Dedifferentiated amniotic fluid mesenchymal stem cell (primary cell): Measurements from ENCODE around the gene DPH6.
"Not testable (repeated sequence)": the region's sequence is repeated elsewhere in the genome, so short reads cannot be mapped to it uniquely, and the experiment has no call there.

Source experiments
- DNase-seq: peaks from one replicate; pipeline ENCODE4 v3.0.0-alpha.2; 2016; ENCODE audit errors: extremely low spot score

DPH6 gene, protein sequence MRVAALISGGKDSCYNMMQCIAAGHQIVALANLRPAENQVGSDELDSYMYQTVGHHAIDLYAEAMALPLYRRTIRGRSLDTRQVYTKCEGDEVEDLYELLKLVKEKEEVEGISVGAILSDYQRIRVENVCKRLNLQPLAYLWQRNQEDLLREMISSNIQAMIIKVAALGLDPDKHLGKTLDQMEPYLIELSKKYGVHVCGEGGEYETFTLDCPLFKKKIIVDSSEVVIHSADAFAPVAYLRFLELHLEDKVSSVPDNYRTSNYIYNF

DNA sequence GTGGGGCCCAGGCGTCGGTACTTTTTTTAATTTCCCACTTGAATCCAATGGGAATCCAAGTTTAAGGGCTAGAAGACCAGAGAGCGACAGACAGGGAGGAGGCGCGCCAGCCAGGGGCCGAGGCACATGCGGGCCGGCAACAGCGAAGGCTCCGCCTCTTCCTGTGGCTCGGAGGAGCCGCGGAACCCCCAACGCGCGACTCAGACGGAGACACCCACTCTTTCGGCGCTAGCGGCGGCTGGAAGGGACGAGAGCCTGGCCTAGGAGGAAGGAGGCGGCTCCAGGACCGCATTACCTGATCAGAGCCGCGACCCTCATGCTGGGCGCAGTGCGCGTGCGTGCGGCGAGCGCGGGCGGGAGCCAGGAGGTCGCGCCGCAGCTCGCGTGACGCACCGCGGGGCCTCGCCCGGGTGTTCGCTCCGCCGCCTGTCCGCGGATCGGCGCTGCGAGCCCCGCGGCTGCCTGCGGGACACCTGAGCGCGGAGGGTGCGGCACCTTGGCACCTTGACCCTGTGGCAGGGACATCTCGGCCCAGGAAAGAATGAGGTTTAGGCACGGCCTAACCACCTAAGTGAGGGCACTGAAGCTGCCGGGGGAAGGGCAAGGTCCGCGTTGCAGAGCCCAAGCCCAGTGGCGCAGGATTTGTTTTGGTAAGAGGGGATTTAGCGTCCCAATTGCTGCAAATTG, at the start of gene DPH6:
Gene DPH6 (minus strand): TSS at position 342 of the 687 bp plus-strand sequence. CDS start 24 bp downstream, at position 318.
- DNase-seq: peak; percentile 60

DNA sequence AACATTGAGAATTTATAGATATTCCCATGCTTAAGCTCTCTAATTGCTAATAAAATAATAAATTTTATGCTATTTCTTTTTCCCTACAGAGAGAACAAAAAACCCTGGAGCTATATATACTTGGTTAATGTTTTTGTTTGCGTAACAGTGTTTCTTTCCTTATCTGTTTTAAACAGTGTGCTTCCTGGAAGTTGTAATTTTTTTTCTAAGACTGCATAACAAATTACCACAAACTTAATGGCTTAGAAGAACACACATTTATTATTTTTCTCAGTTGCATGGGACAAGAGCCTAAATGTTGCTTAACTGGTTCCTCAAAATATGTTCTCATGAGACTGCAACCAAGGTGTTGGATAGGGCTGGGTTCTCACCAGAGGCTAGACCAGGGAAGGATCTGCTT, 49.7 kb upstream of the DPH6 start:
- DNase-seq: no peak

DNA sequence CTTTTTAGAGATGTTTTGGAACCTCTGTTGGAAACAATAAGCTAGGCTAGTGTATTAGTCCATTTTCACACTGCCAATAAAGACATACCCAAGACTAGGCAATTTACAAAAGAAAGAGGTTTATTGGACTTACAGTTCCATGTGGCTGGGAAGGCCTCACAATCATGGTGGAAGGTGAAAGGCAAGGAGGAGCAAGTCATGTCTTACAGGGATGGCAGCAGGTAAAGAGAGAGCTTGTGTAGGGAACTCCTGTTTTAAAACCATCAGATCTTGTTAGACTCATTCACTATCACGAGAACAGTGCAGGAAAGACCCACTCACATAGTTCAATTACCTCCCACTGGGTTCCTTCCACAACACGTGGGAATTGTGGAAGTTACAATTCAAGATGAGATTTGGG, 46.0 kb upstream of the DPH6 start:
- DNase-seq: not testable (repeated sequence)

DNA sequence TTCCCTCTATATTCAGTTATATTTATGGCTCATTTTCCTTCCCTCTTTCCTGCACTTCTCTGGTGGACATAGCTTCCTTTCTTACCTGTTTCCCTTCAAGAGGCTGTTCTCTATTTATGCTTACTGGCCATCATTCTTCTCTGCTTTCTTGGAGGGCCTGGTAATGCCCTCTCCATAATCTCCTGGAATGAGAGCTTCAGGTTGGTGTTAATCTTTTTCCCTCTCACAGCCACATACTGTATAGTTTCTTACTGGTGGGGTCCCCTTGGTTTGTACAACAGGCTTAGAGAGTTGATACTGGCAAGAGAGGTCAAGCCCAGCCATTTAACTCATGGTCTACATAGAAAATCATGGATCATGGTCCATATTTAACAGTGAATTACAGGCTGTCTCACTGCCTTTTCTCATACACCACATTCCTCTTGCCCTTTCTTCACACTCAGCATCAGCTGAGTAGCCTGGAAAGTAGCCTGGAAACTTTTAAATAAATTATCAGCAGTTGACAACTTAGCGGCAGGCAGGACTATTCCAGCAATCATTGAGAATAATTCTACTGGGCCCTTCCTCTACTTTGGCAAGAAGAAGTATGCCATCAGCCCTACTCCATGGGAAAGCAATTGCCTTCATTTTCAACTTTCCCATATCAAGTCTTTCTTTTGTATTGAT, 38.0 kb upstream of the DPH6 start:
- DNase-seq: no peak

DNA sequence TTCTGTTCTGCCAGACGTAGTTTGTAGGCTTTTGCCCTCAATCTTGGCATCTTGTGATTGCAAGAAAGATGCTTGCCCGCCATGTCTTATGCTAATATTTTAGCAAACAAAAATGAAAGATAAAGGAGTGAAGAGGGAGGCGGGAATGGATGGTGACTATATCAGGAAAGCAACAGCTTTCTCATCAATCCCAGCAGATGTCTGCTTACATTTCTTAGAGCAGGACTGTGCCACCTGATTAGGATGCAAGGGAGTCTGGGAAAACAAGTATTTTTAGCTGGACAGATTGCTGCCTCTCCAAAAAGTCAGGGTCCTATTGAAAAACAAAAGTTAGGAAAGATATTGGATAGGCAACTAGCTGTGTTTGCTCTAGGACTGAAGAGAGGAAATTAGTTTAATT, 34.6 kb upstream of the DPH6 start:
- DNase-seq: no peak

DNA sequence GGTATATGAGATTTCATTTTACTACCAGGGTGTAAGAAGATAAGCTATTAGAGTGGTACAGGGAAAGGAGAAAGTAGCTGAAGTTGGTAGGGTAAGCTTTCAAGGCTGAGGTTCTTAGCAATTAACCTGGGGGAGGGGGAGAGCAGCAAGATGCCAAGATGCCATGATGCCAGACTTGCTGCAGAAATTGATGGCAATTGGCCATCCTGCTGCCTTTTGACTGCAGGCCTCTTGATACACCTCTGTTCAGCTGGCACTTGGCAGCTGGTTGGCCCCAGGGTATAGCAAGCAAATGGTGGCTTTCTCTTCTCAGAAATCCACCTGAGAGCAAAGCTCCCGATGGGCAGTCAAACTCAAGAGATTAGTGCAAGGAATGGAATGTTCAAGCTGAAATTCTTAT, 21.4 kb upstream of the DPH6 start:
- DNase-seq: no peak

DNA sequence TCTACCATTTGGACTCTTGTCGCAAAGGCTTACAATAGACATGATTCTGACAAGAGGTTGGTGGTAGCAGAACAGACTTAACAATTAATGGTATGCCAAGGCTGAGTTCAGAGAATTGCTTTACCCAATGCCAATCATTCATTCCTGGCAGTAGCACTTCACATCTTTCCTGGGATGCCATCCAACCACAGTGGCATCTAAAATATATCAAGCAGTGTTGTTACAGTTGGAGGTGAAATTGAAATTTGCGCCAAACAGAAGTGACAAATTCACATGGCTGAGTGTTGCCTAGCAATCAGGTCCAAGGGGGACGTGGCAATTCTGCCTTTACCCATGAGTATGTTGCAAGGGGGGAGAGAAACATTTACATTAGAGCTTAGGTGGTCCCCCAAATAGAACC, 21.0 kb upstream of the DPH6 start:
- no peak for DNase-seq

DNA sequence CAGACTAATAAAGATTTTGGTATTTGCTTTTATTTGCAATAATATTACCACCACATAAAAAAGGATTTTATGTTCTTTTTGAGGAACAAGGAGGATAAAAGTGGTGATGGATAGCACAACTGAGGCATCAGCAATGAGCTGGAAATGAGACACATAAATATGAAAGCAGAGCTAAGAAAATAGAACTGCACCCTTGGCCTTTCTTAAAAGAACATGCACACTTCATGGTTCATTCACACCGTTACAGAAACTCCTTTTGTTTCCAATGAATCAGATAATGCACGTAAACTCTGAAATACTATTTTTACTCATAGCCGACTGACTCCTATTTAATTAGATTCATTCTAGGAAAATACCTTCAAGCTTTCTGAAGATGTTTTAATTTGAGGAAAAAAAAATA, 19.9 kb upstream of the DPH6 start:
- DNase-seq: no peak

DNA sequence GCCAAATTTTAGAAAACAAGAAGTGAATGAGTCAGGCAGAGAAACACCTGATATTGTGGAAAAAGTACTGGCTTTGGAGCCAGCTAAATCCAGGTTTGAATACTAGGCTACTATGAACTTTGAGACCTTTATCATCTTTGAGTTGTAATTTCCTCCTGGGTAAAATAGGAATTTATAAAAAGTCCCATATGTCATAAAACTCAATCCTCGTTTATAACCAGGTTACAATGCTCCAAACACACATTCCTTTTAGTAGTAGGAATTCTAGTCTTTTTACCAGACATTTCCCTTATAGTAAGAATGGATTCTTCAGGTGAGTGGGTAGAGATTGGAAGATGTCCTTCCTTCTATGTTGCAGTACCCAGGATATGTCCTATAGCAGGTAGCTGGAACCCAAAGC, 16.7 kb upstream of the DPH6 start:
- DNase-seq: no peak

DNA sequence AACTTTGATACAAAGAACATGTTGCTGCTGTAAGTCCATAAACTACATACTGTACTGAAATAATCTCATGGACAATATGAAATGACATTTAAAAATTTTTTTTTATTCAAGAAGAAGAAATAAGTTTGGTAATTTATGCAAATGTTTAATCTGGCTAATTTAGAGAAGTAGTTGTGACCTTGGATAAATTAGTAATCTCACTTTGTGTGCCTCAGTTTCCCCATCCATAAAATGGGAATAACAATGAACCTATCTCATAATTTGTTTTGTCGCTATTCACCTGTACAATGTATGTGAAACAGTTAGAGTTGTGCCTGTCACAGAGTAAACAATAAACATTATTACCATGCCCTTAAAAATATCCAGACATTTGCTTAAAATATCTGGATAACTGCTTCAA, 15.3 kb upstream of the DPH6 start:
- DNase-seq: no peak

DNA sequence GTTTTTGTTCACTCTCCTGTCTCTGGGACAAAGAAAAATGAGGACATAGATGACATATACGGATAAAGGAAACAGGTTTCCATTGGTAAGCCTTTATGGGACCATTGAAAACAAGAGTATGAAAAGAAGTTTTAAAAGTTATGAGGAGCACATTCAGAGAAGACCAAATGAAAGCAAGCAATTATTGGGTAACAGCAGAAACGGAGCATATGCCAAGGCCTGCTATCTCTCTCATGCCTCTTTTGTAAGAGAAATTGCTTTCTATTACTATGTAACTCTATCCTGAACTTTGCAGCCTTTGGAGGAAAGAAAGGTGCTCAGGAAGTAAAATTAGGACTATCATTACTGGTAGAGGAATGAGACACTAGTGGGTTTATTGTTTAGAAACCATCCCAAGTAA, 14.9 kb upstream of the DPH6 start:
- no peak for DNase-seq

DNA sequence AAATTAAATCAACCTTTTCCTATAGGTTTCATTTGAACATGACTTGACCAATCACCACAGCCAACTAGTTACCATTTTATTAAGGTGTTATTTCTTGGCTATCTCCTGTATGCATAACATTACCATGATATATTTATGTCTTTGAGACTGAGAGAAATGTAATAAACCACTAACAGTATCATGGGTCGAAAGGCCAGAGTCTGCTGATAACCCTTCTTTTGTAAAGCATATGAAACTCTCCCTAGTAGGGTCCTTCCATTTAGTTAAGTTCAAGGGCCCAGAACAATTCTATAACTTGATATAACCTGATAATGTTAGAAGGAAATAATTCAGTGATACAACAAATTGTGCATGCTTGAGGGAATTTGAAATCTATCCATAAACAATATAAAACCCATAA, 14.3 kb upstream of the DPH6 start:
- DNase-seq: no peak

DNA sequence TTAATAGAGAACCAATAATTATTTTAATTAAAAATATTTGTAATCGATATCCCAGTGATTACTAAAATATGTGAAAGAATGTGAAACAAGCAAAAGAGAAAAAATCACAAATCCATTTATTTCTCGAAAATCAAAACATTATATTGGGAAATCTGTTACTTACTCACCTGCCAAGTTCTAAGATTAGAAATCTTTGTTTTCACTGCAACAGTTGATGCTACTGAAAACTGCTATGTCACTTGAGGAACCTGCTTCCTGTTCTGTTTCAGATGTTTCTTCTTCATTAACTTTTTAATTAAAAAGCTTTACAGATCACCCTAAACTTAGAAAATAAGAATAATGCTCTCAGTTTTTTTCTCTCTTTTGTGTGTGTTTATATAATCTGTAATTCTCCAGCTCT, 13.7 kb upstream of the DPH6 start:
- DNase-seq: no peak

DNA sequence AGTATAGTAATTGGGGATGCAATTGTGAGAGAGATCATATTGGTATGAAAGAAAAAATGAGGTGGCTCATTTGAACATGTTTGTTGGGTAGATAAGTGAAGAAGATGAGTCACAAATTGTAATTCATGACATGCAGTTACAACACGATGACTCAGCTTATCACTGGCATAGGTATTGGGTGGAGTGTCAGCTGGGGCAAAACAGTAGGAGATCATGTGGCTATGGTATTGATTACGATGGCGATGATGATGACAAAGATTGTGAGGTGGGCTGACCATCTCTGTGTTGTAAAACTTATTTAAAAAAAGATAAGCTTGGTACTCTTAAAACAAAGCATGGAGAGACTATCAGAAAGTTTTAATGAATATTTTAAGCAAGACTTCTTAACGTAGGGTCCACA, 11.6 kb upstream of the DPH6 start:
- no peak for DNase-seq

DNA sequence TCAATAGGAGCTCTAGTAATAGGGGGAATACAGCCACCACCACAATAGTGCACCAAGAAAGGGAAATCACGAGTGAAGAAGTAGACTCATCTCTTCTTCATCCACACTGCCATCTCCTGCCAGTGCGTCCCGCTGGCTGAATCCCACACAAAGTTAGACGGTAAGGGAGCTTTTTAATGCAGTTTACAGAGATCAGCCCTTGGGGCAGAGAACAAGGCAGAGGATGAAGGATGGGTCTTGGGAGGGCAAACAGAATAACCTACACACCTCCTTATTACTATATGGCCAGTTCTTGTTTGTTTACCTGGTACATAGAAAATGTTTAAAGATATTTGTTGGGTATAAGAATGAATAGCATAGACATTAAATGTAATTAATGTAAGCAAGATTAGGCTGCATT, 11.0 kb upstream of the DPH6 start:
- no peak for DNase-seq

DNA sequence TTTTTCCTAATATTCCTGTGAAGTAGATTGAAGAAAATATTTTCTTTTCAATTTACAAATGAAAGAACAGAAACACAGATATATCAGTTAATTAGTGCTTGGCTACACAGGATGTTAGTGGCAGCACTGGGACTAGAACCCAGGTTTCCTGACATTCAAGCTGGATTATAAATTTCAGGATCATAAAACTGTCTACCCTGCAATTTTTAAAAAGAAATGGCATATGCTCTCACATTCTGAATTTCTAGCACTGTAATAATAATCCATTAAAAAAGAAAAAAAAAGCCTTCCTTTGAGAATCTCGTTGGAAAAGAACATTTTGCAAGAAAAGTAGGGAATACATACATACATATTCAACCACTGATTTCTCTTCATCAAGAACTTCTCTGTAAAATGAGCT, 9.3 kb upstream of the DPH6 start:
- DNase-seq: no peak

DNA sequence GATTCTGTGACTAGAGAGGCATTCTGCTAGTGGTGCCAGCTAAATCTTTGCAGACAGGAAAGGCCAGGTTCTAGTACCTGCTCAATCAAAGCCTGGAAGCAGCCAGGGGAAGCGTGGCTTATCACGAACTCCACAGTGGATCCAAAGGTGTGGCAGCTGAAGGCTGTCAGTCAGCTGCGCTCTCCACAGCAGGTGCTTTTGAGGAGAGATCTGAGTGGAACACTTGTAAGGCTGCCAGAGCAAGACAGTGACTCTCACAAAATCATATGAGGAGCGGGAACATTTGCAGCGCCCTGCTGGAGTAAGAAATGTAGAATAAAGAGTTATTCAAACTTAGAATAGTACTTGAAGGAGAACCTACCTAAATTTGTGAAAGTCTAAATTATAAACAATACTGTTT, 5.0 kb upstream of the DPH6 start:
- no peak for DNase-seq

DNA sequence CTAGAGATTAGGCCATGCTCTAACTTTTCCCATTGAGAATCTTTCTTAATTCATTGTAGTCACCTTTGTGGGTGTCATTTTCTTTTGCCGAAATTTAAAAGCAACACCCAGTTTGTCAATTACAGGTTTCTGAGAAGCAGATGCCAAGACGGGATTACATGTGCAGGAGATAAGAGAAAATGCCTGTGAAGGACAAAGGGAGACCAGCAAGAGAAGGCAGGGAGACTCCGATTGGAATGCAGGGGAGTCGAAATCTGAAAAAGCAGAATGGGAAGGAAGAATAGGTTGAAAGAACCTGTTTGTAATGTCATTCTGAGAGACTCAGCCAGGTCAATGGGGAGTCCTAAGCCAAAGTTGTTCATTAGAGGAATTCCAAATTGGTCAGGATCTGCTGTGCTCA, 3.6 kb upstream of the DPH6 start:
- DNase-seq: no peak

DNA sequence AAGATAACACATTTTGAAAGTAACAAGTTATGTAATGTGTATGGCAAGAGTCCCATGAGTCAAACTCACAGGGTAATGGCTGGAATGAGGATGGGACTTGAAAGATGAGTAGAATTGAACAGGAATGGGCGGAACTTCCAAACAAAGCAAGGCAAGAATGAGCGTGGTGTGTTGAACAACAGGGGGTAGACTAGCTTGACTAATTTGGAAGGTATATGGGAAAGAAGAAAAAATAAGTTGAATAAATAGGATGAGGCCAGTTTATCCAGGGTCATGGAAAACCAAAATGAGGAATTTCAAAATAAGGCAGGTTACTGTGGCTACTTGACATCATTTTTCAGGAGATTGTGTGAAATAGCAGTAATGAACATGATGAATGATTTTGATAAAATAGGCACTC, 2.5 kb upstream of the DPH6 start:
- DNase-seq: no peak

DNA sequence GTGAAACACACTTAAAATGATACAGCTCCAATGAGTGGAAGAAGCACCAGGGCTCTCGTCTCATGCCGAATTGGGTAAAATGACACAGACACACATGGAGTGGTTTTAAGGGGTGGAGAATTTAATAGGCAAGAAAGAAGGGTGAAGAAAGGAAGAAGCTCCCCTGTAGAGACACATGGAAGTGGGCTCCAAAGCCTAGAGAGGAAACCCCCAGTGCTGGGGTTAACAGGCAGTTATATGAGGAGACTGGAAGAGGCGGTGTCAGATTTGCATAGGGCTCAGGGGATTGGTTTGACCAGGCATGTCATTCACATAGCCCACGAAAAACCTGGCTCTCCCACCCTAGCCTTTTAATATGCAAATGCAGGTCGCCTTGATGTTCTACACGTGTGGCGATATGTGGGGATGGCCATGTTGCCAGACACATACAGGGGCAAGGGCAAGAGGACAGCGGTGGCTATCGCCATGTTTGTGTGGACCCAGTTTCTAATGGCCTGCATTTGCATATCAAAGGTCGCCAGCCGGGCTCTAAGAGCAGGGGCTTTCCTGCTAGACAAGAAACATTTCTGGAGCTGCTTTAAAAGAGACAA, 1.9 kb upstream of the DPH6 start:
- DNase-seq: no peak

DNA sequence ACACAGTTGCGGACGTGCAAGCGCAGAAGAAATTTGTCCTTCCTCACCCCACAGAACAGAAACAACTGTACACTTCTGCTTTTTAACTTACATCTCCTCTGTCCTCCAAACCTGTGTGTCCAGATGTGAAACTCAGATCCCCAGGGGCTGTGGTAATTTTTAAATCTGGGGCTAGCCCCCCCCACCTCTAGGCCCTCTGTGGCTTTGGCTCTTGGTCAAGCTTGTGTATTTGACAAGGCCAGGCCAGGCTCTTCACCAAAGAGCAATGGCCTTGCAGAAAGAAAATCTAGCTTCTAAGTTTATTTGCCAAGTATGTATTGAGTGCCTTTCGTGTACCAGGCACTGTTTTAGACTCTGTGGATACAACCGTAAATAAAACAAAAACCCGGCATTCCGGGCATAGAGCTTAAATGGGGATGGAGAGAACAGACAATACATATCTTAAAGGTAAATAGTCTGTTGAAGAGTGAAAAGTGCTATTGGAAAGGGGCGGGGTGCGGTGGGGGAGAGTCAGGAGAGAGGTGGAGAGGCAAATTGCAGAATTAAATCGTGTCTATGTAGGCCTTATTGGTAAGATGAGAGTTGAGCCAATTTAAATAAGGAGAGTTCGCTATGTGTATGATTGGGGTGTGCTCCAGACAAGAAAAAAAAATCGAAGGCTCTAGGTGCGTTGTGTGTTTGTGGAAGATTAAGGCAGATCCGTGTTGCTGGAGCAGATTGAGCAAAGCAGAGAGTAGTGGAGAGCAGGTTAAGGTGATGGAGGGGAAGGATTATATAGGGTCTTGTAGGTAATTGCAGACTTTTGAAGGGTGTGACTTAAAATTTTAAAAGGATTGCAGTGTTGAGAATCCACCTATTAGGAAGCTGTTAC, 781 bp upstream of the DPH6 start:
- DNase-seq: no peak

DNA sequence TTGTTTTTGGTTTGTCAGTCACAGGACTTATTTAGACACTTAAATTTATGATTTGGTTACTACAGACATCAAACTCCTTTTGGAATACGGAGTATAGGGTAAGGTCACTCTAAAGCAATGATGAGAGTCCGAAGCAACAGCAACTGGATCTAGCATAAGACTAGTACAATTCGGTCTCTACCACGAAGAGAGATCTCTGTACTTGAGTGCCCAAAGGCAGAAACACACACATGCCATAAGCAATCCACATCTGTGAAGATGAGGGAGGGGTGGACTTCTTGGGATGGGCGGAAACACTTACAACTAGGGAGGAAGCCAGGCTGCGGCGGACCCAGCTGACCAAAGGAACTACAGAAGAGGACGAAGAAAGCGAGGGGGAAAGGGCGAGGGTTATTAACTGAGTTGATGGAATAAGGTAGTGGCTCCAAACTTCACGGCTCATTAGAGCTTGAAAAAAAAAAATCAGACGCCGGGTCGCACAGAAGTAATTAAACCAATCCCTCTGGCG, 595 bp downstream of the DPH6 start:
- DNase-seq: peak; percentile 44
